HG03280 (cell line): ENCODE data around the gene PDXDC1.
A peak's percentile ranks its signal among the peaks of the same experiment; 100 is the strongest.
"Not testable (repeated sequence)": the region's sequence is repeated elsewhere in the genome, so short reads cannot be mapped to it uniquely, and the experiment has no call there.

Experiments
- ATAC-seq: cut with Tn5 transposase; IDR thresholded peaks from one replicate; pipeline ENCODE4 v1.9.1; 2021; ENCODE audit warnings: mild to moderate bottlenecking, moderate library complexity; ENCODE audit not compliant: unreplicated experiment

Gene PDXDC1

DNA sequence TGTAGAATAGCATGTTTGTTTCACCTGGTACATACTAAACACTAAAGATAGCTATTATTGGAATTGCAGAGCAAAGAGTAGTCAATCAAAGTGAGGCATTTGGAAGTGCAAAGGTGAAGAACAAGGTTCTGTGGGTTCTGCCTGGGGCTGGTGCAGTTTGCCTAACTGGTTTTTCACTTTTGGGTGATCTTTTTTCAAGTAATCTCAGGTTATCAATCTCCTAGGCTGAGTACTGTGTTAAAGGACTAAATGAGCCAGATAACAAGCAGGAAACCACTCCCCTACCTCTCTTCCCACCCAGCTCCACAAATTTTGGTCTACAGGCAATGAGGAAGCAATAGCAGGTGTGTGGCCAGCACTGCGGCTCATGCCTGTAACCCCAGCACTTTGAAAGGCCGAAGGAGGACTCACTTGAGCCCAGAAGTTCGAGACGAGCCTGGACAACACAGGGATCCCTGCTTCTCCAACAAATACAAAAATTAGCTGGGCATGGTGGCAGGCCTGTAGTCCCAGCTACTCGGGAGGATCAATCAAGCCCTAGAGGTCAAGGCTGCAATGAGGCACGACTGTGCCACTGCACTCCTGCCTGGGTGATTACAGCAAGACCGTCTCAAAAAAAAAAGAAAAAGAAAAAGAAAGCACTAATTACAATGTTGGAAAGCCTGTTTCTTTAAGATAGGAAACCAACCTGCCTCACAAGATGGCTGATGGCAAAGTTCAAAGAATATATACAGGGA lies 83.0 kb downstream of the PDXDC1 start:
- ATAC-seq: no peak

DNA sequence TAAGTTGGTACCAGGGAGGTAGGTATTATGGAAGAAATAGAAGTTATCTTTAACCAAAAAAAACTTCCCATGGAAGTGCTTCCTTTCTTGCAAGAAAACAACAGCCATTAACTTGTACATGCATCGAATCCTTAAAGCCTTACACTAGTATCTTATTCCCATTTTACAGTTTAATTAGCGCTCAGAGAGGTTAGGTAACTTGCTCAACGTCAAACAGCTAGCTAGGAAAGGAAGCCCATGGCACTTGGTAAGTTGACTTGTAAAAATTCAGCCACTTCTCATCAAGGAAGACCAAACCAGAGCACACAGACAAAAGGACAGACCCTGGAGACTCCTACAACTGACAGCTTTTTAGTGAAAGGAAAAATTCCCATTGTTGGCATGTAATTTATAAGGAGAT lies 84.5 kb downstream of the PDXDC1 start:
- no peak for ATAC-seq

DNA sequence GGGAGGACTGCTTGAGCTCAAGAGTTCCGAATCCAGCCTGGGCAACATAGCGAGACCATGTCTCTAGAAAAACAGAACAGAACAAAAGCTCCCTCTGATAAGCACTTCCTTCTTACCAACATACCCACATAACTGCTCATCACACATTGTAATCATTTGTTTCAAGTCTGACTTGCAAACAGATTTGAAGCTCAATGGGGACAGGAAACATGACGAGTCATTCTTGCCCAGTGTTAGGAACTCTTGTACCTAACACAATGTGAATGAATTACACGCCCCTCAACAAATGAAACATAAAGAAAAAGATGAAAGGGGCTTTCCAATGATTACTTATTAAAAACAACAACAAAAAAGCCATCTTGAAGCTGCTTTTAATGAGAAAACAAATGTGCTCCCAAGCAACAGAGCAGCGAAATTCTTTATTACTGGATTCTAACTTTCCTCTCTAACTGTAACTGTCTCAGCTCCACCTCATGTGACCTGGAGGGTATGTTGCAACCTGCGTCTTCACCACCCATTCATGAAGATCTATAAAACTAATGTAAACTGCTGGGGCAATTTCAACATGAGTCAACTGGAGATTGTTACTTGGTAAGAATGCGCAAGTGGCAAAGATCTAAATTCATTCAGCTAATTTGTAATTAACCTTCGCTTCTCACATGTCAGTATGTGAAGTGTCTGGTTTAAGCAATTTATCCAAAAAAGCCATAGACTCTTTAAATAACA lies 87.4 kb downstream of the PDXDC1 start:
- not testable (repeated sequence) for ATAC-seq

DNA sequence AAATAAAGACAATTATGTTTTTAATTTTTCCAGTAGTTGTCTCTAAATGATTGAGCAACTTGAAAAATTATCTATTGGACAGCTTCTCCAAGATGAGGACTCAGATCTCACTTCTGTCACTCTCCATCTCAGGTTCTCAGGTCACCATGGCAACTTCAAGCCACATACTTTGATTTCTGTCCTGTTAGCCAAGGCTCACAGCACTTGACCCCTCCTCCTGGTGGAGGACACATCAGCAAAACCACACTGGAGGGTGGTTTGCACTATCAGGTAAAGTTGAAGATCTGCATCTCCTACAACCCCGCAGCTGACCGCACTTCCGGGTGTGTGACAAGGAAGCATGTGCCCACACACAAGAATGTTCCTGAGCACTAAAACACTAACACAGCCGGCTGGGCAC lies 91.1 kb downstream of the PDXDC1 start:
- ATAC-seq: not testable (repeated sequence)

DNA sequence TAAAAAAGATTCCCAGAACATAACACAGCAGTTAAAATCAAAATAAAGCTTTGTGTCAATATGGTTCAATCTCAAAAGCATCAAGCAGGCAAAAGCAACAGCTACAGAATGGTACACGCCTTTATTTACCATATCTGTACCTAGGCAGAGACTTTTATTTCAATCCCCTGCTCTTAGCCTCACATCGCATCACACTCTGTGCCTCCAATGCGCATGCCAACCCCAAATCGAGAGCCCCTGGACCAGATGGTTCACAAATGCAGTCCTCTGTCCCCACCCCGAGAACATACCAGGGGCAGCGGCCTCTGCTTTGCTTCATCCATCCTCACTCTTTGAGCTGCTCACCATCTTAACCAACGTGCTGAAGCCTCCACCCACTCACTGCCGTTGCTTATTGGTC lies 91.9 kb downstream of the PDXDC1 start:
- ATAC-seq: not testable (repeated sequence)

DNA sequence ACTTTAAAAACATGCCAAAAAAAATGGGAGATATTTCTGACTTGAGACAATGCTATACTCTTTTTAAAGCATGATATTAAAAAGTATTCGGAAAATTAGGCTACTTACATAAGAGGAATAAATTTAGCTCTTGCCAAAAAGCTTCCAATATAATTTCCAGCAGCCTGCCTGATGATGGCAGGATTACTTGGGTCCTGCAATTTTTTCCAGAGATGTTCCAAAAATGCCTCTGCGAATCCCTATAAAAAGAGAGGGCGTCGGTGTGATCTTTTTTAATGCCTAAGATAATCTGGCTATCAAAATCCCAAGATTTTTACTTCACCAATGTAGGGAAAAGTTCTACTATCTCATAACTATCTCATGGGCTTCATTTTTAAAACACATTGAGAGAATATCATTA lies 96.2 kb downstream of the PDXDC1 start:
- not testable (repeated sequence) for ATAC-seq

DNA sequence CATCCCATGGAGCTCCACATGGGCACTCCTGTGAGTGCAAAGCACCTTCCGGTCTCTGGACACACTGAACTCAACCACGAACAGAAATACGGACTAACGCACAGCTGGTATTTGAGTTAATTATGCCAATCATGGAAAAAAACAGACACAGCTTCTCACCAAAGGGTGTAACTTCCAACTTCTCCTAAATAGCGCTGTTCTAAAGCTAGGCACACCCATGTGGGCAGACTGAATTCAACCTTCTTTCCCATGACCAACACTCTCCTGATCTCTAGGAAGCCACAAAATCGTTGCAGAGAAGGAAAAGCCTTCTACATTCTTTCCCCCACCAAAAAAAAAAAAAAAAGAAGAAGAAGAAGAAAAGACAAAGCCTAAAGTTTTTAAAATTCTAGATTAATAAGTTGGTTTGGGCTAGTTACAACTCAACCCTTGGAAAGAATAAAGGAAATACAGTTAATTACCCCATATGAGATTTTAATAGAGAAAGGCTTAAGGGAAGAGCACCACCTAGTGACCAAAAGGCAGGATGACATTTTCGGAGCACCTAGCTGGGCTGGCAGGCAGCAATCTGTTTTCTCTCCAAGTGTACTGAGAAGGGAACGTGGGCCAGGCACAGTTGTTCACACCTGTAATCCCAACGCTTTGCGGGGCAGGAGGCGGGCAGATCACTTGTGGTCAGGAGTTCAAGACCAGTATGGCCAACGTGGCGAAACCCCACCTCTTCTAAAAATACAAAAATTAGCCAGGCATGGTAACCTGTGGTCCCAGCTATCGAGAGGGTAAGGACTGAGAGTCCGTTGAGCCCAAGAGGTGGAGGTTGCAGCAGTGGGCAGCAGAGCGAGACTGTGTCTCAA lies 97.3 kb downstream of the PDXDC1 start:
- not testable (repeated sequence) for ATAC-seq

DNA sequence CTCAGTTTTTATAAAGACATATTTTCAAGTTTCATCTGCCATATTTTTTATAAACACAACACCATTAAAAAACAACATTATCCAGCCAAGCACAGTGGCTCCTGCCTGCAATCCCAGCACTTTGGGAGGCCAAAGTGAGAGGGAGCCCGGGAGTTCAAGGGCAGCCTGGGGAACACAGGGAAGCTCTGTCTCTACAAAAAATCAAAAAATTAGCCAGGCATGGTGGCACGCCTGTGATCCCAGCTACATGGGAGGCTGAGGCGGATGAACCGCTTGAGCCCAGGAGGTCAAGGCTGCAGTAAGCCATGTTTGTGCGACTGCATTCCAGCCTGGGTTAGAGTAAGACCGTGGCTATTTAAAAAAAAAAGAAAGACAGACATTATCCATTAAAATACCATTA lies 98.3 kb downstream of the PDXDC1 start:
- ATAC-seq: no peak

DNA sequence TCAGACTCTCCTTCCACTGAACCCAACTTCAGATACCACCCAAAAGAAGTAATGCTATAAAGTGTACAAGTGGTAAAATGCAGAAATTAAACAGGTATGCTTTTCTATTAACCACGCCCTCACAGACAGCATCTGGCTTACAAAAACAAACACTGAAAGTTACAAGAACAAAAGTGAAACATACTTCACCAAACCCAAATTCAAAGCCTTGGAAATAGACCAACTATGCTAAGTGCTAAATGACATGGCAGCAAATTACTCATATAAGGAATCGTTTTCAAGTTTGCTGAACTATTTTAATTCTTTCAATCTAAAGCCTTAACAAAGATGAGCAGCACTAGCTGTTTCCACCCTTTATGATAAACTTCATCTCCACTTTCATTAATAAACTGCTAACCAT lies 101.3 kb downstream of the PDXDC1 start:
- ATAC-seq: not testable (repeated sequence)

DNA sequence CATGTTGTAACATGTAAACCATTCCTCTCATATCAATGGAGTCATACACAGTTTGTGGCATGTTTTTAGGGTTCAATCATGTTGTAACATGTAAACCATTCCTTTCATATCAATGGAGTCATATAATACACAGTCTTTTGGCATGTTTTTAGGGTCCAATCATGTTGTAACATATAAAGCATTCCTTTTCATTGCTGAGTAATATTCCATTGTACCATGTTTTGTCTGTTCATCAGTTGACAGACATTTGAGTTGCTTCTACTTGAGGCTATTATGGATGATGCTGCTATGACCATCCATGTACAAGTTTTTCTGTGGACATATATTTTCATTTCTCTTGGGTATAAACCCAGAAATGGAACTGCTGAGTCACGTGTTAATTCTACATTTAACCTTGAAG lies 106.1 kb downstream of the PDXDC1 start:
- ATAC-seq: not testable (repeated sequence)

DNA sequence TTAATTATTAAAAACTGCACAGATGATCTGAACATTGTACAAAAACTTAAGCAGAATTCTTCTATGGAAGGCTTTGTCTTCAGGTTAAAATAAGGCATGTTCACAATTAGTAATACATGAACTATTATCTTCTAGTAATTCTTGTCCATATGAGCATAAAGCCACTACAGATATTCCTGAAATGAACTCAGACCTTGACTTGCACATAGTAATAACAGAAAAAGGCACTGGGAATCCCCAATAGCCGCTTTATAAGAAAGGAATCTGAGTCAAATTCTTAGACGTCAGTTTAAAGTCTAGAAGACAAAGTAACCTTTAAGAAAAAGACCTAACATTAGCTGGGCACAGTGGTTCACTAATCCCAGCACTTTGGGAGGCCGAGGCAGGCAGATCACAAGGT lies 108.0 kb downstream of the PDXDC1 start:
- not testable (repeated sequence) for ATAC-seq

DNA sequence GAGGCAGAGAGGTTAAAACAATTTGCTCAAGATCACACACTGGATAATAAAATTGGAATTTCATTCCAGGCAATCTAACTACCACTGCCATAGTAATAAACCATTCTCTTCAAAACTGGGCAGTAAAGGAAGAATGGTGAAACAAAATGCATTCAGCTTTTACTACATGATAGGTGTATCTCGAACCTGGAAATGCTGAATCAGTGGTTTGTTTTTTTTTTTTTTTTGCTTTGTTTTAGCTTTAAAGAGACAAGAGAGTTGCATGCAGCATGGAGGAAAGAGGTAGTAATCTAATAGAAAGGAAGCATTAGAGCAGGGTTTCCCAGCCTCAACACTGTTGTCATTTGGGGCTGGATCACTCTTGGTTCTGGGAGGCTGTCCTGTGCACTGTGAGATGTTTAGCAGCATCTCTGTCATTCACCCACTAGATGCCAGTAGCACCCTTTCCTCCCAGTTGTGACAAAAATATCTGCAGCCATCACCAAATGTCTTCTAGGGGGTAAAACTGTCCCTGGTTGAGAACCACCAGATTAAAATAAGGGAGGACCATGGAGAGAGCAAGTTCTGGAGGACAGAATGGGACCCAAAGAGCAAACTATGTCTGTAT lies 115.9 kb downstream of the PDXDC1 start:
- ATAC-seq: not testable (repeated sequence)

DNA sequence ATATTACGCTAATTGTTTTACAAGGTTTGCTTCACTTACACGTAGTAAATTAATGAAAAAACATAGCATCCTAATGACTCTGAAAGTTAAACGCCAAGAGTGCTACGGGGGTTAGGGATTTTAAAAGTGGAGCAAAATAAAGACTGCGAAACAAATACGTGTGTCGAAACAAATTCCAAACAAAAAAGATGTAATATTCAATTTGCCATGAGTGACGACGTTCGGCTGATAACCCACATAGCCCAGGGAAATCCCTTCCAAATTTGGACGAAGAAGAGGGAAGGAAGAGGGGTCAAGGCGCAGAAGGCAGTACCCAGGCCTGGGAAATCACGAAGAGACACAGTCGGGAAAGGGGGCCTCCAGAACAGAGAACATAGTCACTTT lies 118.7 kb downstream of the PDXDC1 start:
- not testable (repeated sequence) for ATAC-seq

DNA sequence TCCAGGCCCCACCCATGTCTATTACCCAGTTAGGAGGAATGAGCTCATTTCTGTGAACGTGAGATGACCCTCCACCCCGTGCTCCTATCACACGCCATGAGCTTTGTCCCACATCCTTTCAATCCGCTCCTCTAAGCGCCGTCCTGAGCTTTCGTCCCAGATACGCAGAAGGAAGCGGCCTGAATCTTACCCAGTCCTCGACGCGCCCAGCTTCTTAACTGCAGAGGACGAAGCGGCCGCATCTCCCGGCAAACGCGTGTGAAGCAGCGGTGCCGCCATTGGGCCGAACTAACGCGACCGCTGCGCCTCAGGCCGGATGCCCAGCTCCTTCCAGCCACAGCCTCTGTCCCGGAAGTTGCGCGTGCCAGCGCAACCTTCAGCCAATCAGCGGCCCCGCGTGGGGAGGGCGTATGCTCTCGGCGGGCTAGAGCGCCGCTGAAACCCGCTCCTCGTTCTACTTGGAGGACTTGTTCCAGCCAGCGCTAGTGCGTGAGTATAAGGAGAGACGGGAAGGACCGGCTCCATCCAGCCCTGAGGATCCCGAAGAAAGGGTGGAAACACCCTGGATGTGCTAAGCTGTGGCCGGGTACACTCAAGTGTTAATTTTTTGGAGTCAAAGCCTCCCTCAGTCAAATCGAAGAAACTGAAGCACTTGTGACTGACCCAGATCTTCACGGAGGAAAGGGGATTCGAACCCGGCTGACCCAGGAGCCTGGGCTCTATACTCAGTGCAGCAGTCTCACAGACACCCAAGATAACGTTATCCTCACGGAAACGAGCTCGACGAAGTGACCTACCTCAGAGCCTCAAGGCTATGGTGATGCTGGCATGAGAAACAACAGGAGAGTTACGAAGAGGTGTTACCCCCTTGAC lies 119.4 kb downstream of the PDXDC1 start, which contains the start of gene RRN3:
Gene RRN3, minus strand, starts transcription at position 318 of the 873 bp plus-strand sequence. Its CDS starts 39 bp downstream, at position 279.
- ATAC-seq: peak; percentile 99

DNA sequence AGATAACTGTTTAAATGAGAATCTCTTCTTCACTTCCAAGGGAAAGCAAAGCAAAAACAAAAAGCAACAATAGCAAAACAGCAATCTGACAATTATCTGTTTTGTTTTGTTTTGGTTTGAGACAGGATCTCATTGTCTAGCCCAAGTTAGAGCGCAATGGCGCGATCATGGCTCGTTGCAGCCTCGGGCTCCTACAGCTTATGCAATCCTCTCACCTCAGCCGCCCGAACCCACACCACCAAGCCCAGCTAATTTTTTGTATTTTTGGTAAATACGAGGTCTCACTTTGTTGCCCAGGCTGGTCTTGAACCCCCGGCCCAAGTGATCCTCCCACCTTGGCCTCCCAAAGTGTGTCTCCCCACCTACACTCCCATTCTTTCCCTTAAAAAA lies 121.8 kb downstream of the PDXDC1 start:
- ATAC-seq: not testable (repeated sequence)

DNA sequence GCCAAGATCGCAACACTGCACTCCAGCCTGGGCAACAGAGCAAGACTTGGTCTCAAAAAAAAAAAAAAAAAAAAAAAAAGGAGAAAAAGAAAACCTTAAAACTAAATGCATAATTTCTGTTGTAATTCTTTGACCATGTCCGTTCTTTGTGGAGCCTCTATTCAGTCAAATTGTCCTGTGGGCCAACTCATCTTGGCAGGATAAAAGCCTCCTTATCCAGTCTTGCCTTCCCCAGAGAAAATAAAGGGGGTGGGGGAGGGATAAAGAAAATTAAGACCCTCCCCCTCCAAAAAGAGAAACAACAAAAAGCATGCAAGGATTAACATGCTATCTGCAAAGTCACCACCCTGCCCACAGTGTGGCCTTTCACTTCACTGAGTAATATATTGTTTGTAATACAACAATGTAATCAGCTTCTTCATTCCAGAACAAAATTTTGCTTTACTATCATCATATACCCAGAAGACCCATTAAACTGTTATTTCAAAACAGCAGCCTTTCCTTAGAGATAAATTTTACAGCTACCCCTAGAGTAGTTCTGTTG lies 124.6 kb downstream of the PDXDC1 start:
- ATAC-seq: not testable (repeated sequence)

DNA sequence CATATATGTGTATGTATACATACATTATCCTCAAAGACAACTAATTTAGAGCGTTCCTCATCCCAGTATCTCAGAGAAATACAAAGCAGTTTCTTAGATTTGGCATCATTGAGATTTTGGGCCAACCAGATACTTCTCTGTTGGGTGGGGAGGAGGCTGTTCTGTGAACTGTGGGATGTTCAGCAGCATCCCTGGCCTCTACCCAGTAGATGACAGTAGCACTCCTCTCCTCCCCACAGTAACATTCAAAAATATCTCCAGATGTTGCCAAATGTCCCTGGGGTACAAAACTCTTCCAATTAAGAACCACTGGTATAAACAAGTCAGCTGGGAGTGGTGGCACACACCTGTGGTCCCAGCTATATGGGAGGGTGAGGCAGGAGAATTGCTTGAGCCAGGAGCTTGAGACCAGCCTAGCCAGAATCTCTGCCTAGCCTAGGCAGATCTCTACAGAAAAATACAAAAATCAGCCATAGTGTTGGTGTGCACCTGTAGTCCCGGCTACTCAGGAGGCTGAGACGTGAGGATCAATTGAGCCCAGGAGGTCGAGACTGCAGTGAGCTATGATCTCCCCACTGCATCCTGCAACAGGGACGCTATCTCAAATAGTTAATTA lies 125.7 kb downstream of the PDXDC1 start:
- not testable (repeated sequence) for ATAC-seq

DNA sequence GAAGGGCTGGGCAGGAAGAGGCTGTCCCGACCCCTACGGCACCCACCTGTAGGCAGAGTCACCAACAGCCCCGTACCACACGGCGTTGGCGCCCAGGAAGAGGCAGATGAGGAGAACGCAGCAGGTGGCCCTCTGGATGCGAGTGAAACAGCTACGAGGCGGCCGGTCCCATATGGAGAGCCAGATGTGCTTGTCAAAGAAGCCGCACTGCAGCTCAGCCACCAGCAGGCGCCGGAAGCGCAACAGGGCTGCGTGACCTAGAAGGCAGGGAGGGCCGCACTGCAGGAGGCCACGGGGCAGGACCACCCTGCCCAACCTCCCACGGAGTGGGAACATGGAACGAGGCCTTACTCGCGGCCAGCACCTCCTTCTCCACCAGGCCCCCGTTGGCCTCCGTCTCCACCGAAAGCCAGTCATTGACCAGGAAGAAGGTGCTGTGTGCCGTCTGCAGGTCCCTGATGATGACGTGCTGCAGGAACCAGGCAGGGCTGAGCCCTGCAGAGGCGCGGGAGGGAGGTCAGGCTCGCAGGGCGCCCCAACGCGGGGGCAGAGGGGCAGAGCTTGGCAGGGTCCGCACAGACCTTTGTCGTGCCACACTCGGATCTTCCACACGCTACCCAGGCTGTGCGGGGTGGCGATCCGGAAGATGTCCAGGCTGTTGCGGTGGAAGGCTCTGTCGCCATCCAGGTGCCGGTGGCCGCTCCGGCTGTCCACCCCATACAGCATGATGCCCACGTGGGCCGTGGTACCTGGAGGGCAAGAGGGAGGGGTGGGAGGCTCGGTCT lies 153.0 kb downstream of the PDXDC1 start:
- ATAC-seq: not testable (repeated sequence)
